HCT116 (cell line): ENCODE results near the gene DDX20.

Experiments
- CEBPB ChIP-seq: IDR thresholded peaks from 2 replicates; pipeline ENCODE4 v1.6.1; 2012; ENCODE audit warnings: low read depth
- EGR1 ChIP-seq: IDR thresholded peaks from 2 replicates; pipeline ENCODE4 v1.6.1; 2012; ENCODE audit warnings: low read depth
- EZH2 ChIP-seq: fragments of 200-600 bp; sonication (generic); IDR thresholded peaks from 2 replicates; pipeline ENCODE4 v1.6.1; 2017; ENCODE audit warnings: antibody characterized with exemption, mixed run types
- EZH2phosphoT487 ChIP-seq: fragments of 200-600 bp; IDR thresholded peaks from 2 replicates; pipeline ENCODE4 v1.6.1; 2018; ENCODE audit warnings: antibody characterized with exemption, borderline replicate concordance
- FOSL1 ChIP-seq: IDR thresholded peaks from 2 replicates; pipeline ENCODE4 v1.6.1; 2012; ENCODE audit warnings: low read depth
- POLR2A ChIP-seq: IDR thresholded peaks from 2 replicates; pipeline ENCODE4 v1.7.0; 2011; ENCODE audit warnings: borderline replicate concordance; ENCODE audit not compliant: insufficient read depth, insufficient read length; ENCODE audit errors: extremely low read depth
- POLR2AphosphoS5 ChIP-seq: IDR thresholded peaks from 2 replicates; pipeline ENCODE4 v1.6.1; 2011; ENCODE audit warnings: mild to moderate bottlenecking, low read depth, low read length, moderate library complexity
- SP1 ChIP-seq: IDR thresholded peaks from 2 replicates; pipeline ENCODE4 v1.6.1; 2012; ENCODE audit warnings: low read depth
- TCF7L2 ChIP-seq: IDR thresholded peaks from 2 replicates; pipeline ENCODE4 v1.7.0; 2011; ENCODE audit warnings: borderline replicate concordance, inconsistent platforms; ENCODE audit not compliant: insufficient read depth, insufficient read length; ENCODE audit errors: extremely low read depth
- TF ChIP-seq, protein P1 (sequence below), 3 experiments: fragments of 200-600 bp in 1 of 3; sonication (generic) in 1 of 3; IDR thresholded peaks in 2 of 3; conservative IDR thresholded peaks in 1 of 3; 2 replicates each; pipeline ENCODE4 v1.5.1; 2012 to 2017; ENCODE audit warnings: low read depth in 2 of 3, low read length in 2 of 3, antibody characterized with exemption in 1 of 3, borderline replicate concordance in 1 of 3, control low read depth in 1 of 3, mild to moderate bottlenecking in 1 of 3, mixed read lengths in 1 of 3, mixed run types in 1 of 3, moderate library complexity in 1 of 3; ENCODE audit not compliant: insufficient read depth in 1 of 3
- TF ChIP-seq, protein P2 (sequence below): IDR thresholded peaks from 2 replicates; pipeline ENCODE4 v1.6.1; 2012

DNA sequence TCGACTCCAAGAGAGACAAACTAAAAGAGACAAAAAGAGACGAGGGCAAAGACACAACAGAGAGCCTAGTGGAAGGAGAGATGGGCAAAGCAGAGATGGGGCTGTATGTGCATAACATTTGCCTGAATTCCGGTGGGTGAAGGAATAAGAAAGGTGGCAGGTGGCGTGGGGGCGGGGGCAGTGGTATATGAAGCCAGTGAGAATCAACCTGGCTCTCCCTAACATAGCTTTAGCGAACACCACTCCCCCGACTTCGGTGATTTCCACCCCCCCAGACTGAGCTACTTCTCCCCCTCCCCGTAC is 17.6 kb upstream of the DDX20 start:
- TF ChIP-seq, protein P1, sequence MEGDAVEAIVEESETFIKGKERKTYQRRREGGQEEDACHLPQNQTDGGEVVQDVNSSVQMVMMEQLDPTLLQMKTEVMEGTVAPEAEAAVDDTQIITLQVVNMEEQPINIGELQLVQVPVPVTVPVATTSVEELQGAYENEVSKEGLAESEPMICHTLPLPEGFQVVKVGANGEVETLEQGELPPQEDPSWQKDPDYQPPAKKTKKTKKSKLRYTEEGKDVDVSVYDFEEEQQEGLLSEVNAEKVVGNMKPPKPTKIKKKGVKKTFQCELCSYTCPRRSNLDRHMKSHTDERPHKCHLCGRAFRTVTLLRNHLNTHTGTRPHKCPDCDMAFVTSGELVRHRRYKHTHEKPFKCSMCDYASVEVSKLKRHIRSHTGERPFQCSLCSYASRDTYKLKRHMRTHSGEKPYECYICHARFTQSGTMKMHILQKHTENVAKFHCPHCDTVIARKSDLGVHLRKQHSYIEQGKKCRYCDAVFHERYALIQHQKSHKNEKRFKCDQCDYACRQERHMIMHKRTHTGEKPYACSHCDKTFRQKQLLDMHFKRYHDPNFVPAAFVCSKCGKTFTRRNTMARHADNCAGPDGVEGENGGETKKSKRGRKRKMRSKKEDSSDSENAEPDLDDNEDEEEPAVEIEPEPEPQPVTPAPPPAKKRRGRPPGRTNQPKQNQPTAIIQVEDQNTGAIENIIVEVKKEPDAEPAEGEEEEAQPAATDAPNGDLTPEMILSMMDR (IDR thresholded peaks at IDR 0.05 in 2 of 3, conservative IDR thresholded peaks at IDR 0.05 in 1 of 3; ENCODE audit: borderline replicate concordance in 1 of 3, insufficient read depth in 1 of 3, low read depth in 2 of 3, low read length in 2 of 3) = no peak
- TF ChIP-seq EZH2phosphoT487 = no peak
- TF ChIP-seq EZH2 = no peak
- no peak for TF ChIP-seq SP1
- no peak for TF ChIP-seq POLR2AphosphoS5
- no peak for TF ChIP-seq TCF7L2
- no peak for TF ChIP-seq FOSL1
- no peak for TF ChIP-seq POLR2A
- no peak for TF ChIP-seq EGR1
- TF ChIP-seq, protein P2, sequence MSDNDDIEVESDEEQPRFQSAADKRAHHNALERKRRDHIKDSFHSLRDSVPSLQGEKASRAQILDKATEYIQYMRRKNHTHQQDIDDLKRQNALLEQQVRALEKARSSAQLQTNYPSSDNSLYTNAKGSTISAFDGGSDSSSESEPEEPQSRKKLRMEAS = no peak
- no peak for TF ChIP-seq CEBPB
